Measurements from ENCODE around the gene SS18L1. TPM values are rescaled to one million over a fixed set of nuclear protein-coding genes. Genes with fewer than 3 reads are reported as not detected.

The SS18L1 gene
- total and polyA plus RNA-seq, 2 experiments from 2014 or later, result 6.5 to 32.6 TPM

- Histone ChIP-seq H2AFZ (no peak overlapping the region), H3K4me1 (ENCODE audit: insufficient read depth) (peaks cover 5% of the 10 kb centered on the region), H3K4me2 (no peak overlapping the region), H3K9me2 (ENCODE audit: insufficient read depth) (no peaks in the 10 kb centered on the region), H3K27me3 (ENCODE audit: insufficient read depth) (no peaks in the 10 kb centered on the region), H3K4me3 (no peak overlapping the region), H3K79me2 (replicated peaks; ENCODE audit: insufficient read depth) (peaks cover 23% of the 10 kb centered on the region), H3K36me3 (ENCODE audit: insufficient read depth) (peaks cover 20% of the 10 kb centered on the region), H3K27ac (ENCODE audit: low read depth) (no peak overlapping the region), H4K20me1 (replicated peaks; ENCODE audit: insufficient read depth) (peaks cover 5% of the 10 kb centered on the region; the same call in 1 of the 2 replicates), H3F3A (replicated peaks; ENCODE audit: low read depth) (no peaks in the 10 kb centered on the region)
- no peak for ATAC-seq
- H3K9me3 Mint-ChIP-seq, result no peaks in the 10 kb centered on the region
- DNase-seq (ENCODE audit: low spot score), result no peak
- peaks cover under 1% of the 10 kb centered on the region for H3K4me1 Mint-ChIP-seq
- H3K36me3 Mint-ChIP-seq (ENCODE audit: low read depth), result peaks cover 51% of the 10 kb centered on the region
- no peak overlapping the region for H3K27ac Mint-ChIP-seq
- TF ChIP-seq CTCF (conservative IDR thresholded peaks at IDR 0.05; ENCODE audit: low read depth in 2 of 2), result no peak
- no peak for TF ChIP-seq ETS1 (IDR thresholded peaks at IDR 0.05)
- TF ChIP-seq ZNF331 (CRISPR knock-in tag; IDR thresholded peaks at IDR 0.05; ENCODE audit: low read depth), result no peak
- no peak for TF ChIP-seq EZH2 (IDR thresholded peaks at IDR 0.05; ENCODE audit: low read depth, unreplicated experiment)
- TF ChIP-seq EZH2phosphoT487 (IDR thresholded peaks at IDR 0.05; ENCODE audit: unreplicated experiment), result no peak
- TF ChIP-seq, protein P1, sequence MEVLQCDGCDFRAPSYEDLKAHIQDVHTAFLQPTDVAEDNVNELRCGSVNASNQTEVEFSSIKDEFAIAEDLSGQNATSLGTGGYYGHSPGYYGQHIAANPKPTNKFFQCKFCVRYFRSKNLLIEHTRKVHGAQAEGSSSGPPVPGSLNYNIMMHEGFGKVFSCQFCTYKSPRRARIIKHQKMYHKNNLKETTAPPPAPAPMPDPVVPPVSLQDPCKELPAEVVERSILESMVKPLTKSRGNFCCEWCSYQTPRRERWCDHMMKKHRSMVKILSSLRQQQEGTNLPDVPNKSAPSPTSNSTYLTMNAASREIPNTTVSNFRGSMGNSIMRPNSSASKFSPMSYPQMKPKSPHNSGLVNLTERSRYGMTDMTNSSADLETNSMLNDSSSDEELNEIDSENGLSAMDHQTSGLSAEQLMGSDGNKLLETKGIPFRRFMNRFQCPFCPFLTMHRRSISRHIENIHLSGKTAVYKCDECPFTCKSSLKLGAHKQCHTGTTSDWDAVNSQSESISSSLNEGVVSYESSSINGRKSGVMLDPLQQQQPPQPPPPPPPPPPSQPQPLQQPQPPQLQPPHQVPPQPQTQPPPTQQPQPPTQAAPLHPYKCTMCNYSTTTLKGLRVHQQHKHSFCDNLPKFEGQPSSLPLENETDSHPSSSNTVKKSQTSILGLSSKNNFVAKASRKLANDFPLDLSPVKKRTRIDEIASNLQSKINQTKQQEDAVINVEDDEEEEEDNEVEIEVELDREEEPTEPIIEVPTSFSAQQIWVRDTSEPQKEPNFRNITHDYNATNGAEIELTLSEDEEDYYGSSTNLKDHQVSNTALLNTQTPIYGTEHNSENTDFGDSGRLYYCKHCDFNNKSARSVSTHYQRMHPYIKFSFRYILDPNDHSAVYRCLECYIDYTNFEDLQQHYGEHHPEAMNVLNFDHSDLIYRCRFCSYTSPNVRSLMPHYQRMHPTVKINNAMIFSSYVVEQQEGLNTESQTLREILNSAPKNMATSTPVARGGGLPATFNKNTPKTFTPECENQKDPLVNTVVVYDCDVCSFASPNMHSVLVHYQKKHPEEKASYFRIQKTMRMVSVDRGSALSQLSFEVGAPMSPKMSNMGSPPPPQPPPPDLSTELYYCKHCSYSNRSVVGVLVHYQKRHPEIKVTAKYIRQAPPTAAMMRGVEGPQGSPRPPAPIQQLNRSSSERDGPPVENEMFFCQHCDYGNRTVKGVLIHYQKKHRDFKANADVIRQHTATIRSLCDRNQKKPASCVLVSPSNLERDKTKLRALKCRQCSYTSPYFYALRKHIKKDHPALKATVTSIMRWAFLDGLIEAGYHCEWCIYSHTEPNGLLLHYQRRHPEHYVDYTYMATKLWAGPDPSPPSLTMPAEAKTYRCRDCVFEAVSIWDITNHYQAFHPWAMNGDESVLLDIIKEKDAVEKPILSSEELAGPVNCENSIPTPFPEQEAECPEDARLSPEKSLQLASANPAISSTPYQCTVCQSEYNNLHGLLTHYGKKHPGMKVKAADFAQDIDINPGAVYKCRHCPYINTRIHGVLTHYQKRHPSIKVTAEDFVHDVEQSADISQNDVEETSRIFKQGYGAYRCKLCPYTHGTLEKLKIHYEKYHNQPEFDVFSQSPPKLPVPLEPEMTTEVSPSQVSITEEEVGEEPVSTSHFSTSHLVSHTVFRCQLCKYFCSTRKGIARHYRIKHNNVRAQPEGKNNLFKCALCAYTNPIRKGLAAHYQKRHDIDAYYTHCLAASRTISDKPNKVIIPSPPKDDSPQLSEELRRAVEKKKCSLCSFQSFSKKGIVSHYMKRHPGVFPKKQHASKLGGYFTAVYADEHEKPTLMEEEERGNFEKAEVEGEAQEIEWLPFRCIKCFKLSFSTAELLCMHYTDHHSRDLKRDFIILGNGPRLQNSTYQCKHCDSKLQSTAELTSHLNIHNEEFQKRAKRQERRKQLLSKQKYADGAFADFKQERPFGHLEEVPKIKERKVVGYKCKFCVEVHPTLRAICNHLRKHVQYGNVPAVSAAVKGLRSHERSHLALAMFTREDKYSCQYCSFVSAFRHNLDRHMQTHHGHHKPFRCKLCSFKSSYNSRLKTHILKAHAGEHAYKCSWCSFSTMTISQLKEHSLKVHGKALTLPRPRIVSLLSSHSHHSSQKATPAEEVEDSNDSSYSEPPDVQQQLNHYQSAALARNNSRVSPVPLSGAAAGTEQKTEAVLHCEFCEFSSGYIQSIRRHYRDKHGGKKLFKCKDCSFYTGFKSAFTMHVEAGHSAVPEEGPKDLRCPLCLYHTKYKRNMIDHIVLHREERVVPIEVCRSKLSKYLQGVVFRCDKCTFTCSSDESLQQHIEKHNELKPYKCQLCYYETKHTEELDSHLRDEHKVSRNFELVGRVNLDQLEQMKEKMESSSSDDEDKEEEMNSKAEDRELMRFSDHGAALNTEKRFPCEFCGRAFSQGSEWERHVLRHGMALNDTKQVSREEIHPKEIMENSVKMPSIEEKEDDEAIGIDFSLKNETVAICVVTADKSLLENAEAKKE (CRISPR knock-in tag; IDR thresholded peaks at IDR 0.05), result no peak
- no peak for TF ChIP-seq ZNF114 (CRISPR knock-in tag; IDR thresholded peaks at IDR 0.05)
- TF ChIP-seq STAT1 (IDR thresholded peaks at IDR 0.05; ENCODE audit: unreplicated experiment), result no peak
- no peak for TF ChIP-seq POLR2AphosphoS5 (IDR thresholded peaks at IDR 0.05; ENCODE audit: low read depth)
- TF ChIP-seq JUNB (IDR thresholded peaks at IDR 0.05; ENCODE audit: unreplicated experiment), result no peak
- TF ChIP-seq CREB1 (CRISPR knock-in tag; IDR thresholded peaks at IDR 0.05; ENCODE audit: low read depth), result no peak
- no peak for TF ChIP-seq NANOG (IDR thresholded peaks at IDR 0.05; ENCODE audit: borderline replicate concordance)
- TF ChIP-seq REST (IDR thresholded peaks at IDR 0.05; ENCODE audit: unreplicated experiment), result no peak
- H3K4me3 Mint-ChIP-seq, result no peak overlapping the region
- peaks cover 2% of the 10 kb centered on the region for H3K27me3 Mint-ChIP-seq (ENCODE audit: insufficient read depth, low read depth, poor library complexity)
Observed at GRCh38 chr20:62161347-62161746, 17.8 kb downstream of the SS18L1 start.
